ENCODE measurements around the gene FABP1.

GRCh38 chr2:88092773-88093172 lies 35.1 kb downstream of the FABP1 start:
- no peak for TF ChIP-seq CTCF (IDR thresholded peaks at IDR 0.05; ENCODE audit: borderline replicate concordance, extremely low read depth, low read length, poor library complexity, severe bottlenecking)
- no peak for TF ChIP-seq EZH2 (IDR thresholded peaks at IDR 0.05; ENCODE audit: borderline replicate concordance, low read depth, low read length, severe bottlenecking)
